HuH-7 (cell line): Measurements from ENCODE around the gene AARSD1.
"Not testable (repeated sequence)": the region's sequence is repeated elsewhere in the genome, so short reads cannot be mapped to it uniquely, and the experiment has no call there.

ENCODE experiments used
- DNase-seq: peaks from one replicate; pipeline ENCODE4 v3.0.0; 2011; ENCODE audit warnings: low spot score

The AARSD1 gene

GRCh38 chr17:42964161-42964932 is at the start of gene AARSD1:
Gene AARSD1 (minus strand): TSS chr17:42964454. CDS start chr17:42964440, 14 bp downstream.
- DNase-seq, result peak; percentile 88

GRCh38 chr17:43013296-43013695 is 49.0 kb upstream of the AARSD1 start:
- no peak for DNase-seq

- no peak for DNase-seq
These were observed 47.6 kb upstream of the AARSD1 start for GRCh38 chr17:43011728-43012472.

GRCh38 chr17:43010667-43011308 is 46.5 kb upstream of the AARSD1 start:
- DNase-seq, result peak; percentile 79

GRCh38 chr17:43006639-43007551 is 42.6 kb upstream of the AARSD1 start, which contains the start of gene IFI35:
Gene IFI35 (plus strand): TSS chr17:43006784. CDS start chr17:43006948, 164 bp downstream.
- peak; percentile 76 for DNase-seq

GRCh38 chr17:43003542-43004172 is 39.4 kb upstream of the AARSD1 start:
- no peak for DNase-seq

- not testable (repeated sequence) for DNase-seq
These were observed 36.6 kb upstream of the AARSD1 start for GRCh38 chr17:43000894-43001293.

GRCh38 chr17:42999003-42999525 is 34.8 kb upstream of the AARSD1 start:
- DNase-seq, result no peak

GRCh38 chr17:42997984-42998938 is 34.0 kb upstream of the AARSD1 start, which contains the start of gene RPL27:
Gene RPL27 (plus strand): TSS chr17:42998419. CDS start chr17:42998751, 332 bp downstream.
- peak; percentile 83 for DNase-seq

GRCh38 chr17:42997390-42997983 is 33.2 kb upstream of the AARSD1 start:
- no peak for DNase-seq

- DNase-seq, result not testable (repeated sequence)
These were observed 29.7 kb upstream of the AARSD1 start for GRCh38 chr17:42993913-42994312.

- DNase-seq, result no peak
These were observed 28.6 kb upstream of the AARSD1 start for GRCh38 chr17:42992872-42993271.

- DNase-seq, result no peak
These were observed 27.2 kb upstream of the AARSD1 start for GRCh38 chr17:42991471-42991870.

- no peak for DNase-seq
These were observed 25.7 kb upstream of the AARSD1 start for GRCh38 chr17:42989726-42990652.

GRCh38 chr17:42989141-42989540 is 24.9 kb upstream of the AARSD1 start:
- no peak for DNase-seq

GRCh38 chr17:42985225-42985624 is 21.0 kb upstream of the AARSD1 start:
- no peak for DNase-seq

- DNase-seq, result no peak
These were observed 18.0 kb upstream of the AARSD1 start for GRCh38 chr17:42982266-42982665.
